DOHH2 (cell line): ENCODE measurements around the gene NBEAL2.

ENCODE experiments used
- EZH2phosphoT487 ChIP-seq: fragments of 200-600 bp; sonication (generic); IDR thresholded peaks from 2 replicates; pipeline ENCODE4 v1.6.1; 2017; ENCODE audit warnings: borderline replicate concordance, mild to moderate bottlenecking, antibody characterized with exemption, low read length, moderate library complexity, mixed read lengths
- TF ChIP-seq, protein P1 (sequence below): fragments of 200-600 bp; sonication (generic); IDR thresholded peaks from one replicate; pipeline ENCODE4 v1.5.1; 2014; ENCODE audit warnings: antibody characterized with exemption, mild to moderate bottlenecking, low read depth, low read length; ENCODE audit not compliant: poor library complexity, severe bottlenecking

DNA sequence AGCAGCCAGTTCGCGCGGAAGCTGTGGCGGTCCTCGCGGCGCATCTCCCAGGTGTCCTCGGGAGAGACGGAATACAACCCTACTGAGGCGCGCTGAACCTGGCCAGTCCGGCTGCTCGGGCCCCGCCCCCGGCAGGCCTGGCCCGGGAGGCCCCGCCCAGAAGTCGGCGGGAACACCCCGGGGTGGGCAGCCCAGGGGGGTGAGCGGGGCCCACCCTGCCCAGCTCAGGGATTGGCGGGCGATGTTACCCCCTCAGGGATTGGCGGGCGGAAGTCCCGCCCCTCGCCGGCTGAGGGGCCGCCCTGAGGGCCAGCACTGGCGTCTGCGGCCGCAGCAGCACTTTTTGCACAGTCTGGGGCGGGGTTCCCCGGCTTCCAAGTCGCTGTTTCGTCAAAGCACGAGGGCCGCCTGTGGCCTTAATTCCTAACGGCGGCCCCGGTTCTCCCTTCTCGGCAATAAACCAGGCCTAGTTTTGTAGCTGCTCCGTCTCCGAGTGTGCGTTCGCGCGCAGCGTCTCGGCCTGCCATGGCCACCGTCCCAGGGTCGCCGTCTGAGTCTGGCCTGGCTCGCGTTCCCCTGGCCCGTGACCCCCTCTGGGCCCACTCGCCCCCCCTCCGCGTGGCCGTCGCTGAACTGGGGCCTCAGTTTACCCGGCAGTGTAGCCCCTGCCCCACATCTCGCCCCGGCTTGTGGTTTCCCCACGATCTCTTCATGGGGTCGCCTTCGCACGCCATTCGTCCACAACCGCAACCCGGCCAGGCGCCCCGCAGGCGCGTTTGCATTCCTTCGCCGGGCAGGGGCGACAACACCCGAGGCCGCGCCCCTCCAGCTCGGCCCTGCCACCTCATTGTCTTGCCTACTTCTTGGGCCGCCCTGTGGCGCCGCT, 30.0 kb downstream of the NBEAL2 start:
- TF ChIP-seq, protein P1, sequence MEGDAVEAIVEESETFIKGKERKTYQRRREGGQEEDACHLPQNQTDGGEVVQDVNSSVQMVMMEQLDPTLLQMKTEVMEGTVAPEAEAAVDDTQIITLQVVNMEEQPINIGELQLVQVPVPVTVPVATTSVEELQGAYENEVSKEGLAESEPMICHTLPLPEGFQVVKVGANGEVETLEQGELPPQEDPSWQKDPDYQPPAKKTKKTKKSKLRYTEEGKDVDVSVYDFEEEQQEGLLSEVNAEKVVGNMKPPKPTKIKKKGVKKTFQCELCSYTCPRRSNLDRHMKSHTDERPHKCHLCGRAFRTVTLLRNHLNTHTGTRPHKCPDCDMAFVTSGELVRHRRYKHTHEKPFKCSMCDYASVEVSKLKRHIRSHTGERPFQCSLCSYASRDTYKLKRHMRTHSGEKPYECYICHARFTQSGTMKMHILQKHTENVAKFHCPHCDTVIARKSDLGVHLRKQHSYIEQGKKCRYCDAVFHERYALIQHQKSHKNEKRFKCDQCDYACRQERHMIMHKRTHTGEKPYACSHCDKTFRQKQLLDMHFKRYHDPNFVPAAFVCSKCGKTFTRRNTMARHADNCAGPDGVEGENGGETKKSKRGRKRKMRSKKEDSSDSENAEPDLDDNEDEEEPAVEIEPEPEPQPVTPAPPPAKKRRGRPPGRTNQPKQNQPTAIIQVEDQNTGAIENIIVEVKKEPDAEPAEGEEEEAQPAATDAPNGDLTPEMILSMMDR = peak; percentile 21
- no peak for TF ChIP-seq EZH2phosphoT487
